Parathyroid adenoma (tissue), 2 donors: ENCODE data around the gene CCR5AS.

ENCODE experiments used
- H2AFZ ChIP-seq: fragments of 300-600 bp; sonication (generic); one replicate; pipeline ENCODE4 v1.7.0; 2017; ENCODE audit warnings: antibody characterized with exemption, mild to moderate bottlenecking
- H3K27ac ChIP-seq: fragments of 300-600 bp; sonication (generic); one replicate; pipeline ENCODE4 v1.7.0; 2017
- H3K27me3 ChIP-seq: fragments of 300-600 bp; sonication (generic); one replicate; pipeline ENCODE4 v1.7.0; 2017; ENCODE audit warnings: low read length; ENCODE audit not compliant: control insufficient read depth, insufficient read depth
- H3K36me3 ChIP-seq: fragments of 300-600 bp; sonication (generic); one replicate; pipeline ENCODE4 v1.7.0; 2017; ENCODE audit warnings: low read length; ENCODE audit not compliant: control insufficient read depth, insufficient read depth
- H3K4me1 ChIP-seq: fragments of 300-600 bp; sonication (generic); one replicate; pipeline ENCODE4 v1.7.0; 2017; ENCODE audit warnings: control low read depth
- H3K4me2 ChIP-seq: fragments of 300-600 bp; sonication (generic); one replicate; pipeline ENCODE4 v1.7.0; 2017; ENCODE audit warnings: low read length
- H3K4me3 ChIP-seq: fragments of 300-600 bp; sonication (generic); one replicate; pipeline ENCODE4 v1.7.0; 2017; ENCODE audit warnings: low read depth, low read length
- H3K79me2 ChIP-seq: fragments of 300-600 bp; sonication (generic); one replicate; pipeline ENCODE4 v1.7.0; 2017; ENCODE audit warnings: control low read depth
- H3K9ac ChIP-seq: fragments of 300-600 bp; sonication (generic); one replicate; pipeline ENCODE4 v1.7.0; 2017; ENCODE audit warnings: mild to moderate bottlenecking
- H3K9me3 ChIP-seq: fragments of 300-600 bp; sonication (generic); one replicate; pipeline ENCODE4 v1.7.0; 2017; ENCODE audit warnings: low read length; ENCODE audit not compliant: control insufficient read depth
- TF ChIP-seq, protein P1 (sequence below): fragments of 300-600 bp; sonication (generic); IDR thresholded peaks from one replicate; pipeline ENCODE4 v1.7.0; 2017; ENCODE audit warnings: antibody characterized with exemption, mild to moderate bottlenecking
- donor health status: primary hyperparathyroidism.

CCR5AS gene

DNA sequence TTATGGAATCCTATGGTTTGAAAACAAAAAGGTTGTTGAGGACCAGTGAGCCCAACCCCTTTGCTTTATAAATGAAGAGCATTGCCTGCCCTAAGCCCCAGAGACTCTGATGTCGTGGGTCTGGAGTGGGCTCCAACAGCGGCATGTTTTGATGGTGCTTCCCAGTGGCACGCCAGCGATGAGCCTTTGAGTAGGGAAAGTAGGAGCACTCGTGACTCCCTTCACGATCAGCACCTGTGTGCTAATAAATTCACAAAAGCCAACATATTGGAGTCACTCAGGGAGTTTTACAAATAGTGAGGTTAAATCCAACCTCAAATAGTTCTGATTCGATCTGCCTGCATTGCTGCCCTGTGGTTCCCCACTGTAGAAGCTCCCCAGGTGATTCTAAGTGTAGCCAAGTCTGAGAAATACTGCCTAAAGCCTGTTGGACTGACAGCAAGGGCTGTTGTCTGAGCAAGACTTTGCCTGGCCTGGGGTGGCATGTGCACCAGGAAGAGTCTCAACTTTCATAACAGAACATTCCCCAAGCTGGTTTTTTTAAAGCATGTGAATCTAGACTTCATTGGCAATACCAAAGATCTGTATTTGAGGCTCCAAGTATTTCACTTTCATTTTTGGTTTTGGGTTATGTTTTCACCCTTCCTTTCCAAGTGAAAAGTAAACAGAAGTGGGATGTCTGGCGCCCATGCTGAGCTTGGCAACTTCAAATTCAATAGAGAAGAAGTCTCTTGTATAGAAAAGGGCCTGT is 26.2 kb downstream of the CCR5AS start:
- TF ChIP-seq, protein P1, sequence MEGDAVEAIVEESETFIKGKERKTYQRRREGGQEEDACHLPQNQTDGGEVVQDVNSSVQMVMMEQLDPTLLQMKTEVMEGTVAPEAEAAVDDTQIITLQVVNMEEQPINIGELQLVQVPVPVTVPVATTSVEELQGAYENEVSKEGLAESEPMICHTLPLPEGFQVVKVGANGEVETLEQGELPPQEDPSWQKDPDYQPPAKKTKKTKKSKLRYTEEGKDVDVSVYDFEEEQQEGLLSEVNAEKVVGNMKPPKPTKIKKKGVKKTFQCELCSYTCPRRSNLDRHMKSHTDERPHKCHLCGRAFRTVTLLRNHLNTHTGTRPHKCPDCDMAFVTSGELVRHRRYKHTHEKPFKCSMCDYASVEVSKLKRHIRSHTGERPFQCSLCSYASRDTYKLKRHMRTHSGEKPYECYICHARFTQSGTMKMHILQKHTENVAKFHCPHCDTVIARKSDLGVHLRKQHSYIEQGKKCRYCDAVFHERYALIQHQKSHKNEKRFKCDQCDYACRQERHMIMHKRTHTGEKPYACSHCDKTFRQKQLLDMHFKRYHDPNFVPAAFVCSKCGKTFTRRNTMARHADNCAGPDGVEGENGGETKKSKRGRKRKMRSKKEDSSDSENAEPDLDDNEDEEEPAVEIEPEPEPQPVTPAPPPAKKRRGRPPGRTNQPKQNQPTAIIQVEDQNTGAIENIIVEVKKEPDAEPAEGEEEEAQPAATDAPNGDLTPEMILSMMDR: no peak
- no peak overlapping the region for H3K4me3 ChIP-seq
- H2AFZ ChIP-seq: no peak overlapping the region
- no peaks in the 10 kb centered on the region for H3K79me2 ChIP-seq
- no peak overlapping the region for H3K27ac ChIP-seq
- no peaks in the 10 kb centered on the region for H3K4me1 ChIP-seq
- no peak overlapping the region for H3K9ac ChIP-seq
- H3K36me3 ChIP-seq: no peaks in the 10 kb centered on the region
- H3K9me3 ChIP-seq: no peaks in the 10 kb centered on the region
- H3K4me2 ChIP-seq: no peak overlapping the region
- no peaks in the 10 kb centered on the region for H3K27me3 ChIP-seq

DNA sequence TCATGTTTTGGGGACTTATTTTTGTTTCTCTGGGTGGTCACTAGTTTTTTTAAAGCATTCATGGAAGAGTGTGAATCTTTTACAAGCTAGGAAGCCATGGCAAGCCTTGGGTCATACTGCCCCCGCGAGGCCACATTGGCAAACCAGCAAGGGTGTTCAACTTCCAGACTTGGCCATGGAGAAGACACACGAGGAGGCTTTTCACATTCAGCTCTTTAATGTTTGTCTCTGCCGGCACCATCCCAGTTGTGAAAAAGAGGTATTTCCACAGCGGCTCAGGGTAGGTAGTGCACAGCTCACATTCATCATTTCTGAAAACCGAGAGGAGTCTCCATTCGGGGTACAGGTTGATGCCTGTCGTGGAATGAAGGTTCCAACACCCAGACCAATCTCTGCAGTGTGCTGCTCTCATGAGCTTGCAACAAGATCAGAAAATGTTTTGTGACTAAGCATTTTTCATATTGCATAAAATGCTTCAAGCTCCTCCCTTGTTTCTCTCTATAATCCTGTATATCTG is 28.4 kb downstream of the CCR5AS start:
- Histone ChIP-seq H2AFZ (no peak overlapping the region), H3K4me3 (no peak overlapping the region), H3K27me3 (no peaks in the 10 kb centered on the region), H3K9me3 (no peaks in the 10 kb centered on the region), H3K4me1 (no peaks in the 10 kb centered on the region), H3K27ac (no peak overlapping the region), H3K4me2 (no peak overlapping the region), H3K9ac (no peak overlapping the region), H3K36me3 (no peaks in the 10 kb centered on the region), H3K79me2 (no peaks in the 10 kb centered on the region)
- TF ChIP-seq, protein P1: peak; percentile 42

DNA sequence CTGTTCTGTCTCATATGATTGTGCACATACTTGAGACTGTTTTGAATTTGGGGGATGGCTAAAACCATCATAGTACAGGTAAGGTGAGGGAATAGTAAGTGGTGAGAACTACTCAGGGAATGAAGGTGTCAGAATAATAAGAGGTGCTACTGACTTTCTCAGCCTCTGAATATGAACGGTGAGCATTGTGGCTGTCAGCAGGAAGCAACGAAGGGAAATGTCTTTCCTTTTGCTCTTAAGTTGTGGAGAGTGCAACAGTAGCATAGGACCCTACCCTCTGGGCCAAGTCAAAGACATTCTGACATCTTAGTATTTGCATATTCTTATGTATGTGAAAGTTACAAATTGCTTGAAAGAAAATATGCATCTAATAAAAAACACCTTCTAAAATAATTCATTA is 31.1 kb downstream of the CCR5AS start:
- Histone ChIP-seq H3K9me3 (no peaks in the 10 kb centered on the region), H3K9ac (no peak overlapping the region), H2AFZ (no peak overlapping the region), H3K4me2 (no peak overlapping the region), H3K36me3 (no peaks in the 10 kb centered on the region), H3K27me3 (no peaks in the 10 kb centered on the region), H3K27ac (no peak overlapping the region), H3K4me1 (no peaks in the 10 kb centered on the region), H3K4me3 (no peak overlapping the region), H3K79me2 (no peaks in the 10 kb centered on the region)
- TF ChIP-seq, protein P1: no peak

DNA sequence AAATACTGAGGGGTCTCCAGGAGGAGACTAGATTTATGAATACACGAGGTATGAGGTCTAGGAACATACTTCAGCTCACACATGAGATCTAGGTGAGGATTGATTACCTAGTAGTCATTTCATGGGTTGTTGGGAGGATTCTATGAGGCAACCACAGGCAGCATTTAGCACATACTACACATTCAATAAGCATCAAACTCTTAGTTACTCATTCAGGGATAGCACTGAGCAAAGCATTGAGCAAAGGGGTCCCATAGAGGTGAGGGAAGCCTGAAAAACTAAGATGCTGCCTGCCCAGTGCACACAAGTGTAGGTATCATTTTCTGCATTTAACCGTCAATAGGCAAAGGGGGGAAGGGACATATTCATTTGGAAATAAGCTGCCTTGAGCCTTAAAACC is 31.6 kb downstream of the CCR5AS start:
- Histone ChIP-seq H3K9me3 (no peaks in the 10 kb centered on the region), H3K27me3 (no peaks in the 10 kb centered on the region), H3K27ac (no peak overlapping the region), H3K4me2 (no peak overlapping the region), H2AFZ (no peak overlapping the region), H3K9ac (no peak overlapping the region), H3K4me3 (no peak overlapping the region), H3K4me1 (no peaks in the 10 kb centered on the region), H3K79me2 (no peaks in the 10 kb centered on the region), H3K36me3 (no peaks in the 10 kb centered on the region)
- TF ChIP-seq, protein P1: no peak

DNA sequence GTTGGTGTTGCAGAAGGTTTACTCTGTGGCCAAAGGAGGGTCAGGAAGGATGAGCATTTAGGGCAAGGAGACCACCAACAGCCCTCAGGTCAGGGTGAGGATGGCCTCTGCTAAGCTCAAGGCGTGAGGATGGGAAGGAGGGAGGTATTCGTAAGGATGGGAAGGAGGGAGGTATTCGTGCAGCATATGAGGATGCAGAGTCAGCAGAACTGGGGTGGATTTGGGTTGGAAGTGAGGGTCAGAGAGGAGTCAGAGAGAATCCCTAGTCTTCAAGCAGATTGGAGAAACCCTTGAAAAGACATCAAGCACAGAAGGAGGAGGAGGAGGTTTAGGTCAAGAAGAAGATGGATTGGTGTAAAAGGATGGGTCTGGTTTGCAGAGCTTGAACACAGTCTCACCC is 32.1 kb downstream of the CCR5AS start:
- no peaks in the 10 kb centered on the region for H3K79me2 ChIP-seq
- no peaks in the 10 kb centered on the region for H3K27me3 ChIP-seq
- TF ChIP-seq, protein P1: no peak
- H3K9ac ChIP-seq: no peak overlapping the region
- no peak overlapping the region for H3K27ac ChIP-seq
- no peak overlapping the region for H3K4me3 ChIP-seq
- no peaks in the 10 kb centered on the region for H3K36me3 ChIP-seq
- no peaks in the 10 kb centered on the region for H3K4me1 ChIP-seq
- no peak overlapping the region for H2AFZ ChIP-seq
- no peaks in the 10 kb centered on the region for H3K9me3 ChIP-seq
- no peak overlapping the region for H3K4me2 ChIP-seq
